ENCODE data around the gene ZNF442.
"Not testable (repeated sequence)": the region's sequence is repeated elsewhere in the genome, so short reads cannot be mapped to it uniquely, and the experiment has no call there.

Gene ZNF442

GRCh38 chr19:12365236-12366162 lies at the start of gene ZNF442:
TSS of gene ZNF442 (minus strand) at chr19:12365683. CDS start at chr19:12363631, 2,052 bp downstream.
- peak; percentile 98 for DNase-seq

DNA sequence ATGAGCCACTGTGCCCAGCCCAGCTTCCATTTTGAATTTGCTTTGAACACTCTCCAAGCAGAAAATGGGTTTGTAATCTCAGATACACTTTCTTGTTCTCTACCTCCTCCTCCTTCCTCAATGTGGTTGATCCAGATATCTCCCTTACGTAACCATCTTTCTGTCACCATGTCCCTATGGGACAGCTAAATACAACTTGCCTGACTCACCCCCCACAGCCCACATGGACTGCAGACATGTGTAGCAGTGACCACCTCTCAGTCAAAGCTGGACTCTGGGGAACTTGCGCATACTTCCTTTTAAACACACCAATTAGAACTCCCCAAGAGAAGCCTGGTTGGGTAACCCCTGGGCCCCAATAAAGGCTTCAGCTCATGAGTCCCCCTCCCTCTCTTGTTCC lies 46.4 kb upstream of the ZNF442 start:
- no peak for DNase-seq

DNA sequence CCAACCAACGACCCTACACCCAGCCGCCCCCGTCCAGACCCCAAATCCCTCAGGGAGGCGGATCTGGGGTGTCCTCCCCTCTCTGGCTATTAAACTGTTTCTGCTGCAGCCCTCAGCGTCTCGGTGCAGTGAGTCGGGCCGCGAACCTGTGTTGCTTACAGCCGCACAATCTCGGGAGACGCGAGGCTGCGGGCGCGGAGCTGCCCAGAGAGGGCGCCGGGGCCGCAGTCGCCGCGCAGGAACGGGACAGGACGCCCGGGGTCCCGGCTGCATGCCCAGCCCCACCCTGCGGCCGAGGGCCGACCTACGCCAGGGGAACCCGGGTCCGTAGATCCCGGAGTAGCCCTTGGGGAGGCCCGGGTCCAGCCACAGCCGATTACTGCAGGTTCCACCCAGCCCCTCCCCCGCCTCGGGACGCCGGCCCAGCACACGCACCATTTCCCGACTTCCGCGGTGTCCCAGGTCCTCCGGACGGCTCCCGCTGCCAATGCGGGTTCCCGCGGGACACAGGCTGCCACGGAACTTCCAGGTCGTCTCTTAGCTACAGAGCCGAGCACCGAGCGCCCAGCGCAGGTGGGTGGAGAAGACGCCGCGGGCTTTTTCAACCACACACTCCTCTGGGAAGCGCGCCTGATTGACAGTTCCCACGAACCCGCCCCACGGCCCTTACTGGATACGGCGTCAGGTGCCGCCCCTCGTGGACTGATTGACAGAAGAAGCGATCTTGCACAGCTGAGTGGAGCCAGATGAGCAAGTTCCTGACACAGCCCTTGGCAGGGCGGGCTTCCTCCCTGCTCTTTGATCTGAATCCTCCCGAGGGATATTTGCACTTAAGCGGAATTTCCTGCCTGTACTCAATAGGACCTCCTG lies 35.4 kb upstream of the ZNF442 start, which contains the start of gene ZNF799:
TSS of gene ZNF799 (minus strand) at position 639 of the 870 bp plus-strand sequence. CDS start at position 438, 201 bp downstream.
- DNase-seq = peak; percentile 97

DNA sequence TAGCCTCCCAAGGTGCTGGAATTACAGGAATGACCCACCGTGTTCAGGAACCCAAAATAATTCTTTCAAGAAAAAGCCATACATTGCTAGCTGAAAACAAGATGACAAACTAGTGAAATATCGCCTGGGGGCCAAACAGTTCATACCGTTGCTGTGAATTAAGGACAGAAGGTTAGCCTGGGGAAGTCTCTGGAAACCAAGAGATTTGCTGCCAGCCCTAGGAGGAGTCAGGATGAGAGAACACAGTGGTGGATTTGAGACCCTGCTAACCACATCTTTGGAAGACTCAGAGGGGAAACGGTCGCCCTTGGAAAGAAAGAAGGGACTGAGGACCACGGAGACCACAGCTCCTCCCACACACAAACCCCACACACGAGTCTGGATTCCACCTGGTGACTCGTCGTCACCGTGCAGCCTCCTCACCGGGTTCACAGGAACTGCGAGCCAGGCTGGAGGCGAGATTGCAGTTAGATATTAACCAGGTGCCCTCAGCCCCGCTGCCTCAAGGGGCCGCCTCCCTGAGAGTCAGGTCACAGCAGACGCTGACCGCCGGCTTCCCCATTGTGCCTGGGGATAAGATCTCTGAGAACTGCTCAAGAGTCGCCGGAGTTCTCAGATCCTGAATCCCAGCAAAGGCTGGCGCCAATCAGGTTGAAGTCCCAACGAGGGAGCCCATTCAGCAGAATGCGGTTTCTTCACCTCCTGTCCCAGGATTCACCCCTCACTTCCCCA lies 34.6 kb upstream of the ZNF442 start:
- DNase-seq = peak; percentile 24

- DNase-seq = not testable (repeated sequence)
Measured at GRCh38 chr19:12391148-12391547, 25.7 kb upstream of the ZNF442 start.

DNA sequence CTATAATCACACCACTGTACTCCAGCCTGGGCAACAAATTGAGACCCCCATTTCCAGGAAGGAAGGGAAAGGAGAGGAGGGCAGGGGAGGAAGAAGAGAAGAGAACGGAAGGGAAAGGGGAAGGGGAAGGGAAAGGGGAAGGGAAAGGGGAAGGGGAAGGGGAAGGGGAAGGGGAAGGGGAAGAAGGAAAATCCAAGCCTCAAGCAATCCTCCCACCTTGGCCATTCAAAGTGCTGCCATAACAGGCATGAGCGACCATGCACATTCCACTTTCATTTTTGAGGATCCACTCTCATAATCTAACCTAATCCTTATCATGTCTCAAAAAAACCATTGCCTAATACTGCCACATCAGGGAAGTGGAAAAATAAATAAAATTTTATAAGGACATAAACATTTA lies 20.9 kb upstream of the ZNF442 start:
- not testable (repeated sequence) for DNase-seq

- no peak for DNase-seq
Measured at GRCh38 chr19:12380444-12380737, 14.9 kb upstream of the ZNF442 start.

DNA sequence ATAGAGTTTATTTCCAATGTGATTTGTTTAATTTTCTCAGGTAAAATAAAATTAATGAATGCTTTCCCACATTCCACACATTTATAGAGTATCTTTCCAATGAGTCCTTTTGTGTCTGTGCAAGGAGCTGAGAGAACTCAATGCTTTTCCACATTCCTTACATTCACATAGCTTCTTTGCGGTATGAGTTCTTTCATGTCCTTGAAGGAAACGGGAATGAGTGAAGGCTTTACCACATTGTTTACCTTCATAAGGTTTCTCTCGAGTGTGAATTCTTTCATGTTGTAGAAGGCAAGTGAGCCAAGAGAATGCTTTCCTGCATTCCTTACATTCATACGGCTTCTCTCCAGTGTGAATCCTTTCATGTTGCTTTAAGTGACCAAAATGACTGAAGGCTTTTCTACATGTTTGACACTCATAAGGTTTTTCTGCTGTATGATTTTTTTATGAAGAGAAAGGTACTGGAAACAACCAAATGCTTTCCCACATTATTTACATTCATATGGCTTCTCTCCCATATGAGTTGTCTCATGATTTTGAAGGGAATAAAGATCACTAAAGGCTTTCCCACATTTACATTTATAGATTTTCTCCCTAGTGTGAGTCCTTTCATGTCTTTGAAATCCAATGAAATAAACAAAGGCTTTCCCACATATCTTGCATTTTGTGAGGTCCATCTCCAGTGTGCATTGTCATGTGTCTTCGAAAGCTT lies 14.4 kb upstream of the ZNF442 start:
- no peak for DNase-seq

GRCh38 chr19:12374026-12374425 lies 8.5 kb upstream of the ZNF442 start:
- no peak for DNase-seq

DNA sequence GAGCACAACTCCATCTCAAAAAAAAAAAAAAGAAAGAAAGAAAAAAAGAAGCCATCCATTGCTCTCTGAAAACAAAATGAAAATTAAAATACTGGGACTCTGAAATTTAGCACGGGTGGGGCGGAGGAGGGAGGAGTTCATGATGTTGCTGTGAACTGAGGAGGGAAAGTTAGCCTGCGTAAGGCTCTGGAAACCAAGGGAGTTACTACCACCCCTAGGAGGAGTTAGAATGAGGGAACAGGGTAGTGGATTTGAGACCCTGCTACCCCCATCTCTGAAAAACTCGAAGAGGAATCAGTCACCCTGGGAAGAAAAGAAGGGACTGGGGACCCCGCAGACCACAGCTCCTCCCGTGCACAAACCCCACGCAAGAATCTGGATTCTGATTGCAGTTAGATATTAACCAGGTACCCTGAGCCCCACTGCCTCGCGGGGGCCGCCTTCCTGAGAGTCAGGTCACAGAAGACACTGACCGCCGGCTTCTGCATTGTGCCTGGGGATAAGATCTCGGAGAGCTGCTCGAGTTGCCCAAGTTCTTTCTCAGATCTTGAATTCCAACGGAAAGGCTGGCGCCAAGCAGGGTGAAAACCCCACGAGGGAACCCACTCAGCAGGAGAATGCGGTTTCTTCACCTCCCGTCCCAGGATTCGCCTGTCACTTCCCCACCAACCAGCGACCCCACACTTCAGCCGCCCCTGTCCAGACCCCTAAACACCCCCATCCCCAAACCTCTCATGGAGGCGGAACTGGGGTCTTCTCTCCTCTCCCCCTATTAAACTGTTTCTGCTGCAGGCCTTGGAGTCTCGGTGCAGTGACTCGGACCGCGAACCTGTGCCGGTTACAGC lies 870 bp downstream of the ZNF442 start:
- peak; percentile 29 for DNase-seq

DNA sequence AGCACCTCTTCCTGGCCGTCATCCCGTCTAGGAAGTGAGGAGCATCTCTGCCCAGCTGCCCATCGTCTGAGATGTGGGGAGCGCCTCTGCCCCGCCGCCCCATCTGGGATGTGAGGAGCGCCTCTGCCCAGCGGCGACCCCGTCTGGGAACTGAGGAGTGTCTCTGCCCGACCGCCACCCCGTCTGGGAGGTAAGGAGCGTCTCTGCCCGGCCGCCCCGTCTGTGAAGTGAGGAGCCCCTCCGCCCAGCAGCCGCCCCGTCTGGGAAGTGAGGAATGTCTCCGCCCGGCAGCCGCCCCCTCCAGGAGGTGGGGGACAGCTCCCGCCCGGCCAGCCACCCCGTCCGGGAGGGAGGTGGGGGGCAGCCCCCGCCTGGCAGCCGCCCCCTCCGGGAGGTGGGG lies 3.2 kb downstream of the ZNF442 start:
- DNase-seq = not testable (repeated sequence)

DNA sequence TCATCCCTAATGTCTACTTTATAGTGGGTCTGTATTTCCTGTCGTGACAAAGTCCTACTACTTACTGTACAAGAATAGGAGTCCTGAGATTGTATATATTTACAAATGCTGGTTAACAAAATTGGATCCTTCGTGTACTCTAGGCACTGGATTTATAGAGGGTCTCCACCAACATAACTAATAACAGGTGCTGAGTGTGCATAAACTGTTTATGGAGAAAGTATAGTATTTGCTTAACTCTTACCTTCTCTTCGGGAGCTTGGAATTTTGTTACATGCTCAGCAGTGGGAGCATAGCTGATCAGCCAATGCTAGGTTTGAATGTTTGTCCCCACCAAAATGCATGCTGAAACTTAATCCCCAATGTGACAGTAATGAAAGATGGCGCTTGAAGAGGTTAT lies 12.1 kb downstream of the ZNF442 start:
- no peak for DNase-seq

DNA sequence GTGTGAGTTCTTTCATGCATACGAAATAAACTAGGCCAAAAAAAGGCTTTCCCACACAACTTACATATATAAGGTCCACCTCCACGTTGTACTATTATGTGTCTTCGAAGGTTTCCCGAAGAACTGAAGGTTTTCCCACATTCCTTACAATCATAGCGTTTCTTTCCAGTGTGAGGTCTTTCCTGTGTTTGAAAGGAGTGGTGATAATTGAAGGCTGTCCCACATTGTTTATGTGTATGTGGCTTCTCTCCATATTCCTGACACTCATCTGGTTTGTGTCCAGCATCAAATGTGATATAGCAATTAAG lies 14.6 kb downstream of the ZNF442 start:
- no peak for DNase-seq

DNA sequence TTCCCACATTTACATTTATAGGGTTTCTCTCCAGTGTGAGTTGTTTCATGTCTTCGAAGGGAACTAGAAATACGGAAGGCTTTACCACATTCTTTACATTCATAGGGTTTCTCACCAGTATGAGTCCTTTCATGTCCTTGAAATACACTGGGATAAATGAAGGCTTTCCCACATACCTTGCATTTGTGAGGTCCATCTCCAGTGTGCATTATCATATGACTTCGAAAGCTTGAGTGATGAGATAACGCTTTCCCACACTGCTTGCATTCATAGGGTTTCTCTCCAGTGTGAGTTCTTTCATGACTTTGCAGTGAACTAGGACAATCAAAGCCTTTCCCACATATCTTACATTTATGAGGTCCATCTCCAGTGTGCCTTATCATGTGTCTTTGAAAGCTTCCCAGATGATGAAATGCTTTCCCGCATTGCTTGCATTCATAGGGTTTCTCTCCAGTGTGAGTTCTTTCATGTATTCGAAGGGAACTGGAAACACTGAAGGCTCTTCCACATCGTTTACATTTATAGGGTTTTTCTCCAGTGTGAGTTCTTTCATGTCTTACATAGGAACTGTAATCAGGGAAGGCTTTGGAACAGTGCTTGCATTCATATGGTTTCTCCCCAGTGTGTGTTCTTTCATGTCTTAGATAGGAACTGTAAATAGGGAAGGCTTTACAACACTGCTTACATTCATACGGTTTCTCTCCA lies 15.1 kb downstream of the ZNF442 start:
- DNase-seq = no peak

DNA sequence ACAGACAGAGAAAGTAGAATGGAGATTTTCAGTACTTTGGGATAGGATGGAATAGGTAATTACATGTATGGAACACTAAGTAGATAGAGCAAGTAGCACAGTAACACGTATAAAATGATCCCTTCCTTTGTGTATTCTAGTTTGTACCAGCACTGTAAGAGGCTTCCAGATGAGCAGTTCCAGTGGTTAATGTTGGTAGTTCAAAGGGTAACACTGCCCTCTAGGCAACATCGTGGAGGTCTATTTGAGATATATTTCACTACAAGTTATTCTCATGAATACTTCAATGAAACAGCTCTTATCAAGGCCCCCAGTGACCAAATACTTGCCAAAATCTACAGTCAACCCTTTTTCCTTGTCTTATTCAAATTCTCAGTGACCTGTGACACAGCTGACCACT lies 18.6 kb downstream of the ZNF442 start:
- DNase-seq = no peak

- no peak for DNase-seq
Measured at GRCh38 chr19:12345197-12345596, 20.3 kb downstream of the ZNF442 start.

- DNase-seq = peak; percentile 98
Measured at GRCh38 chr19:12333162-12334159, 32.0 kb downstream of the ZNF442 start, which contains the start of gene ZNF563. TSS of gene ZNF563 (minus strand) at chr19:12333633. CDS start at chr19:12333482, 151 bp downstream.

DNA sequence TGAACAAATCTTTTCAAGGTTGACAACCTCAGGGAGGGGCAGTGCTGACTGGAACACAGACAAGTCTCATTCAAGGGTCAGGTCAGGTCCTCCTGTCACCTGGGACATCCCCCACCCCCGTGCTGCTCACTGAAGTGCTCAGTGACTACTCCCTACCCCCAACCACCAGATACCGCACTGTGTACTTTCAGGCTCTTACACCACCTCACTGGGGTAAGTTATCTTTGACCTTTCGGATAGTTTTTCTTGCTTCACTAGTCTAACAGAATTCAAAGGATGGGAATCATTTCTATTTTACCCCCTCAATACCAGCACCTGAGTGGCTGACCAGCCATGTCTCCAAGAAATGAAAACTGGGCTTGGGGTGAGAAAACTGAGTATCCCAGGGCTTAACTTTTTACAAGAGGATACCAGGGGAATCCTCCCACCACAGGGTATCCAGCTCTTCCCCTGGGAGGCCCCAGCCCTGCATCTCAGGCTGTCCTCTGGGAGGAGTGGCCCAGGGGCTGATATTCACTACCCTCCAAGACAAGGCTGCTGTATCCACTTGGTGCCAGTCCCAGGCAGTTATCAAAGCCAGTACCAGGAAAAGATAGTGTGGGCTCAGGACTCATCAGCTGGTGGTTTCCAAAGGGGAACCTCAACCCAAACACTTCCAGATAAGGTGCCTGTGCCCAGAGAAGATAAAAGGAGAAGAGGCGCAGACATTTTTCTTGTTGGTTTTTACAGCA lies 34.1 kb downstream of the ZNF442 start:
- no peak for DNase-seq

DNA sequence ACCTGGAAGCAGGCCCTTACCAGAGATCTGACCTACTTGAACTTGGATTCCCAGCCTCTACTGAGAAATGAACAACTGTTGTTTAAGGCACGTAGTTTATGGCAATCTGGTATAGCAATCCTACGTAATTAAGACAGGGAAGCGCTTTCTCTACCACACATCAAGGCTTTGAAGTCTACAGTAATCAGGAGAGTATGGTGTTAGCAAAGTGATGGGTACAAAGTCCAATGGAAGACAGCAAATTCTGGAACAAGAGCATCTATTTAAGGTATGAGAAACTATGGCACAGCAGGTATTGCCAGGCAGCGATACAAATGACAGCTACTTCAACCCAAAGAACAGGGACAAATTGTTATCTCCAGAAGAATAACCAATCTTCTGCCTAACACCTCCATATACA lies 35.1 kb downstream of the ZNF442 start:
- DNase-seq = no peak

Data from femur (tissue), 1 donor.